Posterior vena cava (tissue), 2 donors: ENCODE data around the gene PLEKHO1. TPM values are rescaled to one million over a fixed set of nuclear protein-coding genes. Genes with fewer than 3 reads are reported as not detected.
A peak's percentile ranks its signal among the peaks of the same experiment; 100 is the strongest.
"Not testable (repeated sequence)": the region's sequence is repeated elsewhere in the genome, so short reads cannot be mapped to it uniquely, and the experiment has no call there.

ENCODE experiments used
- DNase-seq: peaks from one replicate; pipeline ENCODE4 v3.0.0-alpha.2; 2020; ENCODE audit warnings: low spot score
- intact Hi-C, 2 donors: fragments of 100-400 bp; cut with DNase I; formaldehyde crosslinking; loops; one replicate each; pipeline versions ENCODE4 v1.14.1 to v1.14.2; 2022 to 2023
- long read RNA-seq, 2 donors: library from polyadenylated mRNA; unstranded; transcript quantifications; one replicate each; pipeline ENCODE4 v2.0.0, GENCODE V29; 2020 to 2021
- total RNA-seq, 2 donors: library from RNA; stranded (reverse); fragmentation: NEBNext Ultra II Directional; extraction: Animal tissue kit (Norgen Biotek cat#: 25700); gene quantifications; one replicate each; pipeline ENCODE4 v1.2.1, GENCODE V29; 2021
- donor health status: DM: yes; HTN: yes; CAD: no.
- donor health status: DM: yes; HTN: yes; CAD: no.

Gene PLEKHO1, protein sequence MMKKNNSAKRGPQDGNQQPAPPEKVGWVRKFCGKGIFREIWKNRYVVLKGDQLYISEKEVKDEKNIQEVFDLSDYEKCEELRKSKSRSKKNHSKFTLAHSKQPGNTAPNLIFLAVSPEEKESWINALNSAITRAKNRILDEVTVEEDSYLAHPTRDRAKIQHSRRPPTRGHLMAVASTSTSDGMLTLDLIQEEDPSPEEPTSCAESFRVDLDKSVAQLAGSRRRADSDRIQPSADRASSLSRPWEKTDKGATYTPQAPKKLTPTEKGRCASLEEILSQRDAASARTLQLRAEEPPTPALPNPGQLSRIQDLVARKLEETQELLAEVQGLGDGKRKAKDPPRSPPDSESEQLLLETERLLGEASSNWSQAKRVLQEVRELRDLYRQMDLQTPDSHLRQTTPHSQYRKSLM
- total RNA-seq, result 100 to 1,000 TPM in 1 of 2 donors, 10 to 100 TPM in 1; 55.6 to 103 TPM
- long read RNA-seq, donor 1, transcript PLEKHO1-201 (6 exons, 2,050 nt), result major isoform, 58 of 68 reads
- long read RNA-seq, donor 1, partial matches to known transcripts, result 1 of 68 reads
- long read RNA-seq, donor 1, other reads (novel, unspliced or antisense), result 7 of 68 reads
- long read RNA-seq, donor 2, transcript PLEKHO1-201 (6 exons, 2,050 nt), result major isoform, 36 of 72 reads
- long read RNA-seq, donor 2, transcript PLEKHO1-205 (5 exons, 1,025 nt), result minor isoform, 17 of 72 reads
- long read RNA-seq, donor 2, partial matches to known transcripts, result 3 of 72 reads
- long read RNA-seq, donor 2, other reads (novel, unspliced or antisense), result 16 of 72 reads

DNA sequence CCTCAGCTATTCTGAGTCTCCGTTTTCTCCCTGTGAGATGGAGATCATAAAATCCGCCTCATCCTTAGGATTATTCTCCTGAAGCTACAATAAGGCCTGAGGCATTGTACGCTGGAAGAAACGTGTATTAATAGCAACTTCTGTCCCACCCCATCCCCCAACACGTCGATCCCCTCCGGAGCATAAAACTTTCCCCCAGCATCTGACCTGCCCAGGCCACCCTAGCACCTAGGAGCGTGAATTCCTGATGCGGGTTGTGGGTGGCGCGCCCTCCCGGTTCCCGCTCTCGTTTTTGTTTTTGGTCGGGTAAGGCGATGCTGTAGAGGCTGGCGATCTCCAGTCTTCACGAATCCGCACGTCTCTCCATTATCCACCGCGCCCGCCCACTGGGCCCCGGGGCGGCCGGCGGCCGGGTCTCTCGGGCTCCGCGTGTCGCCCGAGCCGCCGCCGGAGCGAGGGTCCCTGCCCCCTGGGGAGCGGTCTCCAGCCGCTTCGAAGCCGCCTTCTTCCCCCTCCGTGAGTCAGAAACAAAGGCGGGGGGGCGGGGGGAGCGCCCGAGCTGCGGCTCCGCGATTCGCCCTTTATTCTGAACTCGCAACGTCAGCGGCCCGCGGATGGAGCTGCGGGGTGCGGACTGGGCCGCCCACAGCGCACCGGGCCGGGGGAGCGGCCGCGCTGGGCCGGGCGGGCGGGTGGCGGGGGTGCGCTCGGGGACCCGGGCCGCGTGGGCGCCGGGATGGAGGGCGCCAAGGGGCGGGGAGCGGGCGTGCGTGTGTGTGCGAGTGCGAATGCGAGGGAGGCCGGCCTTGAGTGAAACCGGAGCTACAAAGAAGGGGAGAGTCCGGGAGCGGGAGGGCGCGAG, at the start of gene PLEKHO1:
Gene PLEKHO1, plus strand, starts transcription at position 646 of the 862 bp plus-strand sequence. CDS start 342 bp downstream, outside the sequence.
- intact Hi-C loops, result no loop called here
- DNase-seq, result peak; percentile 96

- DNase-seq, result no peak
- intact Hi-C loops, result no loop called here
These were observed 46.7 kb upstream of the PLEKHO1 start for GRCh38 chr1:150102986-150103385.

DNA sequence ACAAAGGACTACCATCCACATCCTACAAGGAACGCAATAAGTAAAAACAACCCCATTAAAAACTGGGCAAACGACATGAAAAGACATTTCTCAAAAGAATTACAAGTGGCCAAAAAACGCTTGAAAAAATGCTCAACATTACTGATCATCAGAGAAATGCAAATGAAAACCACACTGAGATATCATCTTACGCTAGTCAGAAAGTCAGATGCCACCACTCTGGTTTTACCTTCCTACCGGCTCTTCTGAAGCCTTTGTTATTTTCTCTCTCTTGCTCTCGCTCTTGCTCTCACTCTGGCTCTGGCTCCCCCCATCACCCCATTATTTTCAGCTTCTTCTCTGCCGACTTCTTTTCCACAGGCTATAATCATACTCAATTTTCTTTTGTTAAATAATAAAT, 43.4 kb upstream of the PLEKHO1 start:
- intact Hi-C loops, result no loop called here
- no peak for DNase-seq

DNA sequence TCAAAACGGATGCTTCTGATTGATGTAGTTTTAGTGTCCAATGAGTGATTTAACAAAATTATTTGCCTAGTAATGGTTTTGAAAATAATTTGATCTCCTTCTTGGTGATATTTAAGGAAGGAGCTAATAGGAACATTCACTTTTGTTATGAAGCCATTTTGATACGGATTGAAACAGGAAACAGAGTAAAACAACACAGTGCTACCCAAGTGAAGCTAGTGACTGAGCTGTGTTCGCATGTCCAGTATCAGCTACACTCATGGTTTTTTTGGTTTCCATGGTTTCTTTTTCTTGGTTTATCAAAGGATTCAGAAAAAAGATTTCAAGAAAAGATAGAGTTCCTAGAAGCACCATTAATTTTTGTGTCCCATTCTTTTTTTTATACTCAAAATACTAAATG, 40.1 kb upstream of the PLEKHO1 start:
- no peak for DNase-seq
- intact Hi-C loops, result no loop called here

GRCh38 chr1:150110116-150110515, 39.6 kb upstream of the PLEKHO1 start:
- intact Hi-C loops, result no loop called here

DNA sequence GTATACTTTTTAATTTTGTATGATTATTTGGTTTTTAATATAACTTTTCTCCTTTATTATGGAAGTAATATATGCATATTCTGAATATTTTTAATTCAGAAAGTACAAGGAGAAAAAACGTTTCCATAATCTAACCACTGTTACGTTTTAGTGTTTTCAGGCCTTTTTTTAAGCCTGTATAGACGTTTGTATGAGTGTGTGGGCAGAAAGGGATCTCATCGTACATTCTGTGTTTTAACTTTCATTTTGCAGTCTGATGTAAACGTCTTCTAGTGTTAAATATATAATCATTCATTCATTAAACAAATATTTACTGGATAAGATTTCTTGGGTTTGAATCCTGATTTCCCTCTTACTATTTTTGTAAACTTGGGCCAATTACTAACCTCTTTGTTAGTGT, 38.0 kb upstream of the PLEKHO1 start:
- intact Hi-C loops, result no loop called here
- no peak for DNase-seq

More at GRCh38 chr1:150110116-150110515, 39.6 kb upstream of the PLEKHO1 start:
- no peak for DNase-seq

- intact Hi-C loops, result no loop called here
These were observed 34.6 kb upstream of the PLEKHO1 start for GRCh38 chr1:150115121-150115520.

GRCh38 chr1:150118716-150119115, 31.0 kb upstream of the PLEKHO1 start:
- intact Hi-C loops, result no loop called here
- DNase-seq, result no peak

More at GRCh38 chr1:150115121-150115520, 34.6 kb upstream of the PLEKHO1 start:
- DNase-seq, result no peak

DNA sequence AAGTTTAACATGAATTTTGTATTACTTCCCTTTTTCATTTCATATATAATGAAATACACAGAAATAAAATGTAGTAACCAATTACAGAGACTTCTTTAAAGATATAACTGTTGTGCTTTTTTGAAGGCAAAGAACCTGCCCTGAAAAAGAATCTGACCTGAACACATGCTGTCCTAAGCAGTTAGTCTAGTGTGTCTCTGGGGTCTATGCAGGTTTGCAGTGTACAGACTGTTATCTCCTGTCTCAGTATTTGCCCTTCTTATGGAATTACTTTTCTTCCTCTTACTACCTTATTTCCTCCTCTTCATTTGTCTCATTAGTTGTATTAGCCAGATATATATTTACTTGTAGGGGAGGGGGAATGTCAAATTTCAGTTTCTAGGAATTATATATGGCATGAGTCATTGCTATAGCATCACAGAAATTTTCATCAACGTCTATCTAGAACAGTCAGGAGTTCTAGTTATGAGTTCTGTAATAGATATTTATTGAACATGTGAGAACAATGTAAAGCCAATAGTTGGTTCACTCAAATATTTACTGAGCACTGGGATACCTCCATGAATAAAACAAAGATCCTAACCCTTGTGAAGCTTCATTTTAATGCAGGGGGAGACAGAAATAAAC, 28.4 kb upstream of the PLEKHO1 start:
- intact Hi-C loops, result no loop called here

GRCh38 chr1:150126811-150127210, 22.9 kb upstream of the PLEKHO1 start:
- DNase-seq, result no peak
- intact Hi-C loops, result no loop called here

More for the DNA sequence above, 28.4 kb upstream of the PLEKHO1 start:
- no peak for DNase-seq

- DNase-seq, result no peak
- intact Hi-C loops, result no loop called here
These were observed 22.3 kb upstream of the PLEKHO1 start for GRCh38 chr1:150127464-150127863.

DNA sequence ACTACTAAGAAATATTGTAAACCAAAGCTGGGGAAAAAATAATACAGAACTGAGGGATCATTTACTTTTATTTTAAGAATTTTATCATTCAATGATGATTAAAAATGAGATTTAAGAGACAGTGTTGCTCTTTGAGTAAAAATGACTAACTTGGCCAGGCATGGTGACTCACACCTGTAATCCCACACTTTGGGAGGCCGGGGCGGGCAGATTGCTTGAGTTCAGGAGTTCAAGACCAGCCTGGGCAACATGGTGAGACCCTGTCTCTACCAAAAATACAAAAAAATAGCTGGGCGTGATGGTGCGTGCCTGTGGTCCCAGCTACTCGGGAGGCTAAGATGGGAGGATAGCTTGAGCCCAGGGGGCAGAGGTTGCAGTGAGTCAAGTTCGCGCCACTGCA, 21.8 kb upstream of the PLEKHO1 start:
- DNase-seq, result no peak
- intact Hi-C loops, result no loop called here

DNA sequence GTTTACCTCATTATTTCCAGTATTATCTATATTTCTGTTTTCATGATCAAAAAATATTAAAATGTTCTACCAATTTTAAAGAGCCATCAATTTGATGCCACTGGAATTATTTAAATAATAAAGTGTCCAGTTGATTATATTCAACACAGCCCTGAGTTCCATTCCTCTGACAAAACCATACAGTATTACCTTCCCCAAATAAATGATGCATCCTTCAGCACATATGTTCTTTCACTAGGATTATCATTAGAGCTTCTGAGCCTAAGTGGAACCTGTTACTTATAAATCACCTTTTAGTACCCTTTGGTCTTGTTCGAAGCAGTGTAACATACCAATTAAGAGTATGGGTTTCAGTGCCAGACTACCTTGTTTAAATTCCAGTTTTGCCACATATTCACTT, 17.3 kb upstream of the PLEKHO1 start:
- no peak for DNase-seq
- intact Hi-C loops, result no loop called here

- DNase-seq, result no peak
These were observed 15.2 kb upstream of the PLEKHO1 start for GRCh38 chr1:150134537-150134936.

GRCh38 chr1:150135400-150135799, 14.3 kb upstream of the PLEKHO1 start:
- intact Hi-C loops, result not testable (repeated sequence)

More at GRCh38 chr1:150134537-150134936, 15.2 kb upstream of the PLEKHO1 start:
- intact Hi-C loops, result no loop called here

GRCh38 chr1:150138044-150138443, 11.7 kb upstream of the PLEKHO1 start:
- intact Hi-C loops, result no loop called here

More at GRCh38 chr1:150135400-150135799, 14.3 kb upstream of the PLEKHO1 start:
- DNase-seq, result not testable (repeated sequence)

DNA sequence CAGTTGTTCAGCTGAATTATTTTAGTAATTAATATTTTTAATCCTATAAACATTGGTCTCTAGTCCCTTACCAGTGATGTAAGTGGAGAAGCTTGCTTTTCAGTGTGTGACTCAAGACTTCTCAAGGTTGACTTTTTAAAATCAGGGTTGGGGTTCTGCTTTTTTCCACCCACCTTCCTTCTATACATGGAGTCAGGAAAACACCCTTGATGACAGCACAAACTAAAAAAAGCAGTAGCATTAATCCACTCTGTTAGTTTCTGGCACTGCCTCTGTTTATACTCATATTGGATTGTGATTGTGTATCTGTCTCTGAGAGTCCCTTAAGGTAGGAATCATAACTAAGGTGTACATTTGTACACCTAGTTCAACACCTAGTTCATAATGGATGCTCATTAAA, 8.3 kb upstream of the PLEKHO1 start:
- intact Hi-C loops, result no loop called here
- DNase-seq, result no peak

More at GRCh38 chr1:150138044-150138443, 11.7 kb upstream of the PLEKHO1 start:
- DNase-seq, result no peak

- DNase-seq, result no peak
- intact Hi-C loops, result no loop called here
These were observed 7.6 kb upstream of the PLEKHO1 start for GRCh38 chr1:150142083-150142482.

GRCh38 chr1:150144606-150145005, 5.1 kb upstream of the PLEKHO1 start:
- no peak for DNase-seq
- intact Hi-C loops, result no loop called here
